ENCODE results near the gene TMEM141. TPM values are rescaled to one million over a fixed set of nuclear protein-coding genes. Genes with fewer than 3 reads are reported as not detected.

The TMEM141 gene
- polyA plus RNA-seq (2012; ENCODE audit: low read depth, missing spikeins): 29.8 TPM

DNA sequence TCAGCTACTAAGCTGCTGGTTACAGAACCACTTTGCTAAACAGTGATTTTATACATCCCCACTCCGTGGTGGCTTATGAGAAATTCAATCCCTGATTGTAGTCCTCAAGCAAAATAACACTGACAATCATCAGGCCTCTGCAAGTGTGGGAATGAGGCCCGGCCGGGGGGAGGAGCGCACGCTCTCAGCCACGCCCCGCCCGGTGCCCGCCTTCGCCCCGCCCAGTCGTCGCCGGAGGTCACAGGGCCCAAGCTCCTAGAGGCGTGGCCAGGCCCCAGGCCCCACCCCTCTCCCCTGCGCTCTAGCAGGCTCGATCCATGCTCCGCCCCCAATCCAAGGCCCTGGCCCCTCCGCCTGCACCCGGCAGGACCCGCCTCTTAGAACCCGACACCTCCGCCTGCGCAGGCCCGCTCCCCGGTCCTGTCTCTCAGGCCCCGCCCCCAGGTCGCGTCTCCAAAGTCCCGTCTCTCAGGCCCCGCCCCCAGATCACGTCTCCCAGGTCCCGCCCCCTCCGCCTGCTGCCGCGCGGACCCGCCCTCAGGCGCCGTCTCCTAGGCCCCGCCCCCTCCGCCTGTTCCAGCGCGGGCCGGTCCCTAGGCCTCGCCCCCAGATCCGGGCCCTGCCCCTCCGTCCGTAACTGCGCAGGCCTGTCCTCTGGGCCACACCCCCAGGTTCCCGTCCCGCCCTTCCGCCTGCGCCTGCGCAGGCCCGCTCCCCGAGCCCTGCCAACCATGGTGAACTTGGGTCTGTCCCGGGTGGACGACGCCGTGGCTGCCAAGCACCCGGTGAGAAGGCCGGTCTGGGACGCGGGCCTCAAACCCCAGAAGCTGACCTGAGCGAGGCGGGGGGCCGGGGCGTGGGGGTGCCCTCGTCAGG, at the start of gene TMEM141:
Gene TMEM141 (plus strand): TSS at position 705 of the 876 bp plus-strand sequence. CDS start 27 bp downstream, at position 732.
- FAIRE-seq: peak; percentile 95
- TF ChIP-seq TAF1 (IDR thresholded peaks at IDR 0.05; ENCODE audit: low read depth, low read length) (0 out of 2 replicates have a peak, but pooled peaks have one; percentile 19), PAX5 (IDR thresholded peaks at IDR 0.05; ENCODE audit: insufficient read depth, low read length, severe bottlenecking) (no peak)
- peak; percentile 98 for DNase-seq (ENCODE audit: insufficient read length, low spot score)

DNA sequence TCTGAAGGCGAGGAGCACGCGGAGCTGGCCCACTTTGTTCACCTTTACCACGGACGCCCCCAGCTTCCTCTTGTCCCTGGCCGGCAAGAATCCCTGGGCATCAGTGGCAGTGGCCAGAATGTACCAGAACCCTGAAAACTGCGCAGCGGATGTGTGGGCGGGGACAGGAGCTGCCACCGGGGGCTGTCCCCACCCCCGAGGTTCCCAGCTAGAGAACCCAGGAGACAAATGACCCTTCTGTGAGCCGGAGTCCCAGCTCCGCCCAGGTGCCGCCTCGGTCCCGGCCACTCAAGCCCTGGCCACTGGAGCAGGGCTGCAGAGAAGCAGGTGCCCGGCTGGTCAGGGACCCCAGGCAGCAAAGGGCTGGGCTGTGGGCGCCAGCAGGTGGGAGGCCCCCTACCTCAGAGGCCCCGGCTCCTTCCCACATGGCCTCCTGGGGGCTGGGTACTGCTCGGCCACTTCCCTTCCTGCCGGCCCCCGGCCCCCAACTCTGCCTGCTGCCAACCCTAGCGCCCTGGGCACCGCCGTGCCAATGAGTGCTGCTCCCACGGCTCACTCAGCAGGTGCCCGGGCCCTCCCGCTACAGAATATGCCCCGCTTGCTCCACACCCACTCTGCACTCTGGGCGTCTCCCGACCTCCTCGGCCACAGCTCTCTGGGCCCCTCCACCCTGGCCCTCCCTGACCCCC, 49.1 kb upstream of the TMEM141 start:
- no peak for TF ChIP-seq PAX5 (IDR thresholded peaks at IDR 0.05; ENCODE audit: insufficient read depth, low read length, severe bottlenecking)
- no peak for TF ChIP-seq TAF1 (IDR thresholded peaks at IDR 0.05; ENCODE audit: low read depth, low read length)
- TF ChIP-seq POU2F2 (IDR thresholded peaks at IDR 0.05; ENCODE audit: low read depth, low read length): no peak
- no peak for TF ChIP-seq POLR2AphosphoS5 (IDR thresholded peaks at IDR 0.05; ENCODE audit: low read depth, low read length)
- TF ChIP-seq SPI1 (IDR thresholded peaks at IDR 0.05; ENCODE audit: low read depth, low read length): no peak
- no peak for TF ChIP-seq POLR2A (IDR thresholded peaks at IDR 0.05; ENCODE audit: low read depth, low read length)
- no peak for DNase-seq (ENCODE audit: insufficient read length, low spot score)
- peak; percentile 41 for FAIRE-seq

DNA sequence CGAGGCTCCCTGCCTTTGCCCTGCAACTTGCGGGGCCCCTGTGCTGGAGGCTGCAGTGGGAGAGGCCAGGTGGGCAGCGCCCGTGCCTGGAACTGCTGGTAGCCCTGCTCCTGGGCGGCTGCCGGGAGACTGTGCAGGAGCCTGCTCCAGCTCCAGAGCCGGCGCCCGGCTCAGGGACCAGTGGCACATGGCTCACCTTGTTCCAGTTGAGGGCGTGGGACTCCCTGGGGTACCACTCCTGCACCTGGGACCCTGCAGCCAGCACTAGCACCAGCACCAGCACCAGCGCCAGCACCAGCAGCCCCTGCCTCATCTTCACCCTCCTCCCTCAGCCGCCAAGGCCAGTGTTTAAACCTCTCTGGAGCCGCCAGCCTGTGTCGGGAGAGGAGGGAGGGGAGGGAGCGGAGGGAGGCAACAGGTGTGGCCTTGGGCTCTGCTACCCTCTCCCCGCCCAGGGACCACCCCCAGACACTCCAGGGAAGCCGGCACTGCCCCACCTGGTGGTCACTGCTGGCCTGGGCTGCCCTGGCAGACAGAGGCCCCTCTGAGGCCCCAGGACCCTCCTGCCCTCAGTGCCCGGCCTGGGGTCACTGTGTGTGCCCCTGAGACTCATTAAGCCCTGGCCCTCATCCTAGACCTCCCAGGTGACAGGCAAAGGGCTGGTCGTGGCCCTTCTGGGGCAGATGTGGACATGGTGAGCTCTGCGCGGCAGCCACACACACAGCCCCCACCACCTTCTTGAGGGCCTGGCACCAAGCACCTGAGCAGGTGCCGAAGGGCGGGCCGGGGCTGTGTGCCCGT, 48.4 kb upstream of the TMEM141 start, which contains the start of gene LCN10:
Gene LCN10 (minus strand): TSS at position 350 of the 801 bp plus-strand sequence. CDS start 37 bp downstream, at position 313.
- FAIRE-seq (no peak), DNase-seq (ENCODE audit: insufficient read length, low spot score) (no peak)
- TF ChIP-seq POLR2A (IDR thresholded peaks at IDR 0.05; ENCODE audit: low read depth, low read length) (no peak), POU2F2 (IDR thresholded peaks at IDR 0.05; ENCODE audit: low read depth, low read length) (no peak), POLR2AphosphoS5 (IDR thresholded peaks at IDR 0.05; ENCODE audit: low read depth, low read length) (no peak), SPI1 (IDR thresholded peaks at IDR 0.05; ENCODE audit: low read depth, low read length) (no peak), PAX5 (IDR thresholded peaks at IDR 0.05; ENCODE audit: insufficient read depth, low read length, severe bottlenecking) (no peak)

DNA sequence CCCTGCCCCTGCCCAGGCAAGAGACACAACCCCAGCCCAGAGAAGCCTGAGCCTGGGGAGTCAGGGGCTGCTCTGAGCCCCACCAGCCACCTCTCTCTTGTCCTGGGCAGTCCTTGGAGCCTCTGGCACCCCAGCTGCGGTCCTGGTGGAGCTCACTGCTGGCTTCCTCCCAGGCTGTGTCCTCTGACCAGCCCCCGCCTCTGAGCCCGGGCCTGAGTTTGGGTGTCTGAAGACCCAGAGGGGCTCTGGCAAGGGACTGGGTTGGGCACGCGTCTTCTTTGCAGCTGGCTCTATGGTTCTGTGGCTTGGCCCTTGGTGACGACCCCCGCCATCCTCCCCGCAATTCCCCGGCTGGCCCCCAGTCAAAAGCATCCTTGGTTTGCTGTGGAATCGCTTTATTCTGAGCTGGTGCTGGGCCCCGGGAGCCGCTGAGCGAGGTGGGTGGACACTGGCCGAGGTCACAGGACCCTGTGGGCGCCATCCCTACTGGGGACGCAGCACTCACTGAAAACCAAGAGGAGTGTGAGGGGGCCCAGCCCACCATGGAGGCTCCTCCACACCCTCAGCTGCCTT, 47.4 kb upstream of the TMEM141 start:
- TF ChIP-seq POLR2A (IDR thresholded peaks at IDR 0.05; ENCODE audit: low read depth, low read length): no peak
- TF ChIP-seq SPI1 (IDR thresholded peaks at IDR 0.05; ENCODE audit: low read depth, low read length): no peak
- no peak for TF ChIP-seq POLR2AphosphoS5 (IDR thresholded peaks at IDR 0.05; ENCODE audit: low read depth, low read length)
- TF ChIP-seq PAX5 (IDR thresholded peaks at IDR 0.05; ENCODE audit: insufficient read depth, low read length, severe bottlenecking): no peak
- TF ChIP-seq POU2F2 (IDR thresholded peaks at IDR 0.05; ENCODE audit: low read depth, low read length): no peak
- TF ChIP-seq TAF1 (IDR thresholded peaks at IDR 0.05; ENCODE audit: low read depth, low read length): no peak
- no peak for DNase-seq (ENCODE audit: insufficient read length, low spot score)
- no peak for FAIRE-seq

DNA sequence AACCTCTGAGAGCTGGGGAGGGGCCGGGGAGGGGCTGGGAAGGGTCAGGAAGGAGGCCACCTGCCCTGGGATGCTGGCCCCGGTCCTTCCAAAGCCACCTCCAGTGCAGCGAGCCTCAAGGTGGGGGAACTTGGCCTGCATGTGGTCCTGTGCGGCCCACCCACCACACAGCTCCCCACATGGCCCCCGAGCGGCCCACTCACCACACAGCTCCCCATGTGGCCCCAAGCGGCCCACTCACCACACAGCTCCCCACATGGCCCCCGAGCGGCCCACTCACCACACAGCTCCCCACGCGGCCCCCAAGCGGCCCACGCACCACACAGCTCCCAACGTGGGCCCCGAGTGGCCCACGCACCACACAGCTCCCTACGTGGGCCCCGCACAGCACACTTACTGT, 46.4 kb upstream of the TMEM141 start:
- FAIRE-seq (no peak), DNase-seq (ENCODE audit: insufficient read length, low spot score) (no peak)

DNA sequence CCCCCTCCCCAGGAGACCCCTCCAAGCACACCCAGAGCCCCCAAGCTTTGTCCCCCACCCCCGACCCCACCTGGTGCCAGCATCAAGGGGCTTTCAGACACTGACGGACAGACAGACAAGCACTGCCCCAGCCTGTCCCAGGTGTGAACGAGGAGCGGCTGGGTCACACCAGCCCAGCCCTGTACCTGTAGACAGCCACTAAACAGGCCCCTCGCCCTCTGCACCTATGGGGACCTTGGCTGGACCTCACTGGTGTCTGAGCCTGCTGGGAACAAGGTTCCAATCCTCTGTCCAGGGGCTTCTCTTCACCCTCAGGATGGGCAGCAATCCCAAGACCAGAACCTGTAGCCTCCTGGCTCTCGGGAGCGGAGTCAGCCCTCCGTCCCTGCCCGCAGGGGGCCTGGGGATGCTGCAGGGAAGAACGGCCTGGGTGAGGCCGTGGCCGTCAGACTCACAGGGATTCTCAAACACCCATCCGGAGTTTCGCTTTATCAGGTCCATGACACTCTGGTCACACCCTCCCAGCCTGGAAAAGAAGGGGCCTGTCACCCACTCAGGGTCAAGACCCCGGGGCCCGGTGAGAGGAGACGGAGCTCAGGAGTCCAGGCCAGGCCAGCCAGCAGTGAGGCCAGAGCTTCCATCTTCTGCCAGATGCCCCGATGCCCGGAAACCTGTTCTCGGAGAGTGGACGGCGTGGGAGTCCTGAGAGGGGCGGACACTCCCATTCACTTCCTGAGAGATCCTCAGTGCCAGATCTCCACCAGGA, 45.6 kb upstream of the TMEM141 start:
- DNase-seq (ENCODE audit: insufficient read length, low spot score) (no peak), FAIRE-seq (no peak)
- TF ChIP-seq POU2F2 (IDR thresholded peaks at IDR 0.05; ENCODE audit: low read depth, low read length) (no peak), SPI1 (IDR thresholded peaks at IDR 0.05; ENCODE audit: low read depth, low read length) (no peak), TAF1 (IDR thresholded peaks at IDR 0.05; ENCODE audit: low read depth, low read length) (no peak), PAX5 (IDR thresholded peaks at IDR 0.05; ENCODE audit: insufficient read depth, low read length, severe bottlenecking) (no peak), POLR2A (IDR thresholded peaks at IDR 0.05; ENCODE audit: low read depth, low read length) (no peak), POLR2AphosphoS5 (IDR thresholded peaks at IDR 0.05; ENCODE audit: low read depth, low read length) (no peak)

More for the DNA sequence above, 46.4 kb upstream of the TMEM141 start:
- TF ChIP-seq PAX5 (IDR thresholded peaks at IDR 0.05; ENCODE audit: insufficient read depth, low read length, severe bottlenecking): no peak
- TF ChIP-seq POLR2A (IDR thresholded peaks at IDR 0.05; ENCODE audit: low read depth, low read length): no peak

DNA sequence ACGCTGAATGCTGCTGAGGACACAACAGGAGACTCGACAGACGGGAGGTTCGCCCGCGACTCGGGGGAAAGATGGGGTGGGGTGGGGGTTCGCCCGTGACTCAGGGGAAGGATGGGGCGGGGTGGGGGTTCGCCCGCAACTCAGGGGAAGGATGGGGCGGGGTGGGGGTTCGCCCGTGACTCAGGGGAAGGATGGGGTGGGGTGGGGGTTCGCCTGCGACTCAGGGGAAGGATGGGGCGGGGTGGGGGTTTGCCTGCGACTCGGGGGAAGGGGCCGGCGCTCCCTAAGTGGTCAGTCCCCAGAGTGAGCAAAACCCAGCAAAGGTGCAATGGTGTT, 45.0 kb upstream of the TMEM141 start:
- TF ChIP-seq POU2F2 (IDR thresholded peaks at IDR 0.05; ENCODE audit: low read depth, low read length) (no peak), SPI1 (IDR thresholded peaks at IDR 0.05; ENCODE audit: low read depth, low read length) (no peak), POLR2AphosphoS5 (IDR thresholded peaks at IDR 0.05; ENCODE audit: low read depth, low read length) (no peak), TAF1 (IDR thresholded peaks at IDR 0.05; ENCODE audit: low read depth, low read length) (no peak), POLR2A (IDR thresholded peaks at IDR 0.05; ENCODE audit: low read depth, low read length) (no peak), PAX5 (IDR thresholded peaks at IDR 0.05; ENCODE audit: insufficient read depth, low read length, severe bottlenecking) (no peak)
- FAIRE-seq (no peak), DNase-seq (ENCODE audit: insufficient read length, low spot score) (no peak)

DNA sequence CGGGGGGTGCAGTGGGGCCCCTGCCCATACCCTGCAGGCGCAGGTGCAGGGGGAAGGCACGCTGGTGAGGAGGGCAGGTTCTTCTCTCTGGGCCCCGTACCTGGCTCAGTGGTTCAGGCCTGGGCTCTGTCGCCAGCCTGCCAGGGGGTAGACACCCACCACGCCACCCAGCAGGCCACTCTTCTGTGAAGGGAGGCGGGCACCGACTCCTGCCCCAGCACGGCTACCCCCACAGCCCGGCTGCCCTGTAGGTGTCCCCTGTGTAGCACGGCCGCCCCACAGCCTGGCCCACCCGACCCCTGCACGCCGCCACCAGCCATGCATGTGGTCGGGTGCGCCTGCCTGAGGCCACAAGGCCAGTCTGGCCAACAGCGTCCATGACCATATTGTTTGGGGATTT, 44.5 kb upstream of the TMEM141 start:
- no peak for DNase-seq (ENCODE audit: insufficient read length, low spot score)
- no peak for FAIRE-seq
- no peak for TF ChIP-seq POLR2AphosphoS5 (IDR thresholded peaks at IDR 0.05; ENCODE audit: low read depth, low read length)
- no peak for TF ChIP-seq POLR2A (IDR thresholded peaks at IDR 0.05; ENCODE audit: low read depth, low read length)
- TF ChIP-seq SPI1 (IDR thresholded peaks at IDR 0.05; ENCODE audit: low read depth, low read length): no peak
- no peak for TF ChIP-seq TAF1 (IDR thresholded peaks at IDR 0.05; ENCODE audit: low read depth, low read length)
- TF ChIP-seq POU2F2 (IDR thresholded peaks at IDR 0.05; ENCODE audit: low read depth, low read length): no peak
- no peak for TF ChIP-seq PAX5 (IDR thresholded peaks at IDR 0.05; ENCODE audit: insufficient read depth, low read length, severe bottlenecking)
